GM12878 (cell line): ENCODE results near the gene ZNF396. TPM values are rescaled to one million over a fixed set of nuclear protein-coding genes. Genes with fewer than 3 reads are reported as not detected.

Experiments
- ATAC-seq: fragments of 200-7000 bp; cut with Tn5 transposase; 3 replicates; pipeline ENCODE4 v1.9.1; 2020; ENCODE audit warnings: mild to moderate bottlenecking, moderate library complexity
- BruUV-seq: library from RNA; stranded (reverse); fragments of 400-500 nt; replicated peaks from 2 replicates; lab custom pipeline; 2021; lab: Mats Ljungman, UMichigan
- CTCF ChIA-PET: fragments of 300-600 bp; sonication (Branson Sonifier 250); formaldehyde crosslinking; extraction: SDS; loops from one replicate; lab custom pipeline; 2021; ENCODE audit warnings: inconsistent platforms; lab: Yijun Ruan, JAX
- POLR2A ChIA-PET: fragments of 350-600 bp; formaldehyde crosslinking; extraction: SDS; loops from one replicate; lab custom pipeline; 2021; ENCODE audit warnings: inconsistent platforms; lab: Charles Lee
- RAD21 ChIA-PET: fragments of 300-600 bp; sonication (Branson Sonifier 250); formaldehyde crosslinking; loops from one replicate; lab custom pipeline; 2023; ENCODE audit warnings: antibody characterized with exemption; ENCODE audit not compliant: unreplicated experiment; lab: Charles Lee
- SMC1A ChIA-PET: fragments of 300-600 bp; sonication (Branson Sonifier 250); formaldehyde crosslinking; loops from one replicate; lab custom pipeline; 2023; ENCODE audit not compliant: unreplicated experiment, uncharacterized antibody; lab: Charles Lee
- DNase-seq: peaks from one replicate; pipeline ENCODE4 v3.0.0-alpha.2; 2011; ENCODE audit warnings: low read depth, low spot score
- FAIRE-seq: peaks from 3 replicates; lab custom pipeline; 2011; peaks lifted over from hg19 to GRCh38; lab: Jason Lieb, UNC
- H2AFZ ChIP-seq: 2 replicates; pipeline ENCODE4 v1.6.0; 2011; ENCODE audit warnings: low read depth, low read length, control low read depth; ENCODE audit not compliant: control insufficient read depth
- H3K27ac ChIP-seq: 2 replicates; pipeline ENCODE4 v1.5.1; 2011; ENCODE audit warnings: control low read depth; ENCODE audit not compliant: control insufficient read depth, insufficient read depth
- H3K27me3 ChIP-seq, 2 experiments: replicated peaks in 1 of 2; 2 replicates each; pipeline versions ENCODE4 v1.6.0 to v1.6.1; 2011; ENCODE audit warnings: low read length in 1 of 2; ENCODE audit not compliant: control insufficient read depth in 2 of 2, insufficient read depth in 2 of 2
- H3K36me3 ChIP-seq, 2 experiments: 2 replicates each; pipeline ENCODE4 v1.5.1; 2011; ENCODE audit warnings: low read length in 1 of 2; ENCODE audit not compliant: control insufficient read depth in 2 of 2, insufficient read depth in 2 of 2
- H3K4me1 ChIP-seq: 2 replicates; pipeline ENCODE4 v1.6.1; 2011; ENCODE audit warnings: mild to moderate bottlenecking, low read length, moderate library complexity, mixed read lengths; ENCODE audit not compliant: control insufficient read depth, insufficient read depth
- H3K4me2 ChIP-seq: 2 replicates; pipeline ENCODE4 v1.6.0; 2011; ENCODE audit warnings: control low read depth; ENCODE audit not compliant: control insufficient read depth, insufficient read depth
- H3K4me3 ChIP-seq: fragments of 200-600 bp; sonication (generic); 2 replicates; pipeline ENCODE4 v1.5.1; 2016
- H3K79me2 ChIP-seq: 2 replicates; pipeline ENCODE4 v1.6.0; 2011; ENCODE audit warnings: low read length; ENCODE audit not compliant: control insufficient read depth, insufficient read depth
- H3K9ac ChIP-seq: 2 replicates; pipeline ENCODE4 v1.8.0; 2011; ENCODE audit warnings: low read length, control low read depth, mixed read lengths; ENCODE audit not compliant: control insufficient read depth, insufficient read depth
- H3K9me3 ChIP-seq: replicated peaks from 3 replicates; pipeline ENCODE4 v1.5.1; 2011; ENCODE audit warnings: mild to moderate bottlenecking, low read length; ENCODE audit not compliant: control insufficient read depth, insufficient read depth
- H4K20me1 ChIP-seq: 2 replicates; pipeline ENCODE4 v1.6.0; 2011; ENCODE audit not compliant: control insufficient read depth, insufficient read depth
- CUX1 ChIP-seq: IDR thresholded peaks from 2 replicates; pipeline ENCODE4 v1.6.1; 2012; ENCODE audit warnings: improper control_type of control experiment, low read depth, low read length; ENCODE audit not compliant: insufficient replicate concordance
- ESRRA ChIP-seq: IDR thresholded peaks from 2 replicates; pipeline ENCODE4 v1.6.1; 2012; ENCODE audit warnings: mild to moderate bottlenecking, low read length, improper control_type of control experiment
- TBL1XR1 ChIP-seq: IDR thresholded peaks from 2 replicates; pipeline ENCODE4 v1.6.1; 2012; ENCODE audit warnings: low read depth, low read length, improper control_type of control experiment
- WGBS: methylation state at CpG from one replicate; pipeline ENCODE4 v1.1.6; 2016; ENCODE audit warnings: low lambda C conversion rate; ENCODE audit not compliant: insufficient replicate concordance, insufficient coverage; ENCODE audit errors: missing lambda C conversion rate; 5-methylcytosine and 5-hydroxymethylcytosine counted together
- in situ Hi-C: fragments of 300-500 bp; cut with MboI; formaldehyde crosslinking; loops from 9 replicates; pipeline ENCODE4 v1.14.3; 2018; ENCODE audit warnings: mixed read lengths
- intact Hi-C: fragments of 100-400 bp; cut with micrococcal nuclease; formaldehyde crosslinking; loops from one replicate; pipeline ENCODE4 v1.14.2; 2022; ENCODE audit not compliant: unreplicated experiment
- polyA plus RNA-seq, 11 experiments: library from polyadenylated mRNA; depleted of rRNA in 4 of 11; unstranded in 6 of 11; stranded (reverse) in 5 of 11; fragments of >200 nt; fragmentation: Nextera tagmentation in 4 of 11; fragmentation: Illumina TruSeq in 1 of 11; extraction: Ambion mirVana in 4 of 11; extraction: Trizol in 1 of 11; gene quantifications; 1 replicate in 1 of 11; 2 replicates in 10 of 11; pipeline versions ENCODE4 v1.2.1 to v1.2.3, GENCODE V29; 2011 to 2016; ENCODE audit warnings: inconsistent platforms in 2 of 11, missing spikeins in 2 of 11, low read depth in 1 of 11
- total RNA-seq, 4 experiments: library from RNA; depleted of rRNA in 3 of 4; stranded (reverse); fragments of >200 nt in 3 of 4; fragmentation: Illumina TruSeq in 1 of 4; extraction: Trizol in 1 of 4; gene quantifications; 2 replicates each; pipeline versions ENCODE4 v1.2.1 to v1.2.3, GENCODE V29; 2013 to 2021

The ZNF396 gene
- total and polyA plus RNA-seq, 10 of the 15 experiments (the other 5 are each of a cell fraction or from before 2014, with no cell fraction given) = 0.14 to 0.79 (median 0.47) TPM

- in situ Hi-C loops = no loop called here
- CTCF ChIA-PET = interaction anchor here (1.7 to 1.9 kb wide), 2 partner anchors 24 to 138 kb away, joined by 6 to 7 read pairs; no protein-coding TSS in a partner anchor
These were observed 8.0 kb downstream of the ZNF396 start for GRCh38 chr18:35369126-35369525.

More at GRCh38 chr18:35369126-35369525, 8.0 kb downstream of the ZNF396 start:
- Histone ChIP-seq H3K79me2 (no peaks in the 10 kb centered on the region), H3K4me3 (no peak overlapping the region), H3K9ac (no peak overlapping the region), H3K27ac (no peak overlapping the region), H3K4me2 (no peak overlapping the region), H3K4me1 (no peaks in the 10 kb centered on the region), H3K27me3 (no peaks in the 10 kb centered on the region), H3K36me3 (no peaks in the 10 kb centered on the region), H2AFZ (no peak overlapping the region), H4K20me1 (no peaks in the 10 kb centered on the region), H3K9me3 (no peaks in the 10 kb centered on the region)
- RAD21 ChIA-PET = interaction anchor here (0.8 kb wide), 1 partner anchor 24 kb away, joined by 3 read pairs; no protein-coding TSS in a partner anchor
- ATAC-seq (no peak), DNase-seq (no peak), FAIRE-seq (no peak)
- no TSS peak for BruUV-seq
- POLR2A ChIA-PET = no interaction called here
- WGBS = 57% methylated on average over 6 of the region's 6 CpGs
- SMC1A ChIA-PET = interaction anchor here (1.6 kb wide), 1 partner anchor 17 kb away, joined by 4 read pairs; no protein-coding TSS in a partner anchor
- intact Hi-C loops = no loop called here
- TF ChIP-seq CUX1 (no peak), TBL1XR1 (no peak), ESRRA (no peak)
